Stimulated activated CD4-positive, alpha-beta T cell treated with anti-CD3 and anti-CD28 coated beads, TNF-alpha, amount 100 ng/mL, for 24 hours (primary cell): ENCODE results near the gene INS.
"Not testable (repeated sequence)": the region's sequence is repeated elsewhere in the genome, so short reads cannot be mapped to it uniquely, and the experiment has no call there.

Source experiments
- DNase-seq, 3 experiments: peaks; one replicate each; pipeline ENCODE4 v3.0.0-alpha.2; 2020; ENCODE audit warnings: low read depth in 3 of 3

INS gene

DNA sequence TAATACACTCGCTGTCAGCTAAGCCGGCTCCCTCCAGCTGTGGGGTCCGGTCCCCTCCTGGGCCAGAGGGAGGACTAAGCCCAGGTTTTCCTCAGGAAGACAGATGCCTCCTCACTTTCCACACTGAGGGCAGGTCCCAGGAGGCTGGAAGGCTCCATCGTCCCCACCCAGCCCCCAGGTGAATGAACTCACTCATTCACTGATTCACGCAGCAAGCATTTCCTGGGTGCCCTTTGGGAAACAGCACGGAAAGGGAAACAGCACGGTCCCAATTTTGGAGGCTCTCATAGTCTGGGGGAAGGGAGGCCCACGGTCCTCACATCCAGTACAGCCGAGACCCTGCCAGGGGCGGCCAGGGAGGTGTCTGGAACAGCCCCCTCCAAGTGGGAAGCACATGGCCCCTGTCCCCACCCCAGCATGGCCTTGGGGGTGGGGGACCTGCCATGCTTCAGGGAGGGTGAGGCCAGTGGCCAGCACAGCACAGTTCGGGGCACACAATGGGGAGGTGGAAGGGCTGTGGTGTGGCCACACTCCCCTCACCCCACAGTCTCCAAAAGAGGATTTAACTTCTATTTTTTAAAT lies 19.9 kb upstream of the INS start:
- no peak for DNase-seq

DNA sequence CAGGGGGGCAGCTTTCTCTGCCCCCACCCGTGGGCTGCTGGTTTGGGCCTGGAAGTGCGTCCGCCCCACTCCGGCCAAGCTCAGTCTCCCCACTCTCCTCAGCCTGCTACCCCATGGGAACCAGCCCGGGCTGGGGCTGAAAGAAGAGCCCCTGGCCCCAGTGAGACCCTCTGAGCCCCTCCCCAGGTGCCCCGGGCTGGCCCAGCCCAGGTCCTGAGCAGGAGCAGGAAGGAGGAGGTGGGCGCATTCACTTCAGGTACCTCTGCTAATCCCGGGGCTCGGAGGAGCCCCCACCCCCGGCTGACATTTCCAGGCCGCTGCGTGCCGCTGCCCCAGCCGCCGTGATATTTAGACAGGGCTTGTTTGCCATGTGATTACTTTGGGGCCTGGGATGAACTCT lies 19.3 kb upstream of the INS start:
- DNase-seq = no peak

DNA sequence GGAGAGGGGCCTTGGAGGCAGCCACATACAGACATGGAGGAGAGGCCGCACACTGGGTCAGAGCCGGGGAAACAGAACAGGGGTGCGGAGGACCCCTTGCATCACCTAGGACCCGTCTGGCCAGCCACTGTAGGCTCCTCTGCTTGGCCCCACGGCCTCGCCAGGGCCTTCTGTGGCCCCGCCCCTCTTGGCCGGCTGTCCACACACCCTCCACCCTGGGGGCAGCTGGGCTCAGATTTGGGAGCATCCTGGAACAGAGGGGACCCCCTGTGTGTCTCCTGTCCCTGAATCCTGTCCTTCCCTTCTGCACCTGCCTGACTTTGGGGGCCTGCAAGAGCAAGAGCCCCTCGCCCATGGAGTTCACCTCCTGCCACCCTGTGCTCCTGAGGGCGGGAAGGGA lies 18.5 kb upstream of the INS start:
- DNase-seq = no peak

DNA sequence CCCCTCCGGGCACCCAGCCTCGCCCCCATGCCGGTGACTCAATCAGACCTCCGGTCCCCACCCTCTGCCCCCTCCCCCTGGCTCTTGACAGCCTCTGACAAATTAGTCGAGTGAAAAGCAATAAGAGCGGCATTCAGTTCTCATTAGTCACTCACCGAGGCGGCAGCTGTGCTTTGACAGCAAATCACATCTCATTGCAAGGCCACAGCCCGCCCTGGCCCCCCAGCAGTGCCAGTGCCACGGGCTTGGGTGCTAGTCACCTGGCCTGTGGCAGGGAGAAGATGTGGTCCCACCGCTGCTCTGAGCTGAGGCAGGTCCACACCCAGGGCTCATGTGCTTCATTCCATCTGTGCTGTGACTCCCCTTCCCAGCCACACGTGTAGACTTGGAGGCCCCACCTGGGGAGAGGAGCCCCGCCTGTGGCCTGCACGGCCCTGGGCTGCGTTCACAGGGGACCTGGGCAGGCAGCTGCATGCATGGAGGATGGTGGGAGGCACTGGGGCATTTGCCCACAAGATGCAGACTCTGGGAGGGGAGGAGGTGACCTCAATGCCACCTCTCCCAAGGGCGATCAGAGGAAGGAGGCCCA lies 18.0 kb upstream of the INS start:
- DNase-seq = no peak

DNA sequence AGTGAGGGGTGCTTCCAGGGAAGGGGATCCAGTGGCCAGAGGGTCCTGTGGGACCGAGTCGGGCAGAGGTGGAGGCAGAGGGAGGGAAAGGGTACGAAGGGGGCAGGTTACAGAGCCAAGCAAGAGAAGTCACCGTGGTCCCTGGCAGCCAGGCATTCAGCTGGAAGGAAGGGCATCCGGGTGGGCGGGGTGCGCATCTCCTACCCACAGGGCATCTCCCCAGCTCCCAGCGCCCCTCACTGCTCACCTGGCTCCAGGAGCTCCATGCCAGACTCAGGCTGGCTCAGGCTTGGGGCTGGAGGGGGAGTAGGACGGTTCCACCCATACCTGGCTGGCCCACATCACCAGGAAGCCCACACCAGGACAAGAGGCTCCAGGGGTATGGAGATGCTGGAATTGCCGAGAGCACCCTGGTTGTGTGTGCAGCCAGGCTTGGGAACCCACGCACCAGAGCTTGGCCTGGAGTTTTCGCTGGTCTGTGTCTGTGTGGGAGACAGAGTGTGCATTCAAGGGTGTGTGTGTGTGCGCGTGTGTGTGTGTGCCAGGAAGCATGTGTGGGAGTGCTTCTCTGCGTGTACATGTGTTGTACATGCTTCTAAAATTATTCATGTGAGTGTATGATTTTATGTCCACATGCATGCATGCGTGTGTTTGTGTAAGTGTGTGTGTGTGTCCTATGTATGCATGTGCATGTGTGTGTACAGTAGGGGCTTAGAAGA lies 17.2 kb upstream of the INS start:
- DNase-seq = not testable (repeated sequence)

DNA sequence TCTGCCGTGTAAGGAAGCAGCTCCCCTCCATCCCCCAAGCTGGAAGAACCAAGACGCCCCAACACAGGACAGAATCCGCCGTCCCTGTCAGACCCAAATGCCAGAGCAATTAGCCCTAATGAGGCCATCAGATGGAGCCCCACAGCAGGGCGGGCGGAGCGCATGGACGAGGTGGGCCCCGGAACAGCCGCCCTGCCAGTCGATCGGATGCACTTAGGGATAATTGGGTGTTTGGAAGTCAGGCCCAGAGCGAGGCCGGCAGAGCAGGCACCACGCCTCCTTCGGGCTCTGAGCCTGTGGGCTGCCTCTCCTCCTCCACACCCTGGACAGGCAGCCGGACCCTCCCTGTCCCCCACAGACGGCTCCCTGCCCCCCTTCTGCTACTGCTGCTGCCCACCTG lies 16.1 kb upstream of the INS start:
- no peak for DNase-seq

DNA sequence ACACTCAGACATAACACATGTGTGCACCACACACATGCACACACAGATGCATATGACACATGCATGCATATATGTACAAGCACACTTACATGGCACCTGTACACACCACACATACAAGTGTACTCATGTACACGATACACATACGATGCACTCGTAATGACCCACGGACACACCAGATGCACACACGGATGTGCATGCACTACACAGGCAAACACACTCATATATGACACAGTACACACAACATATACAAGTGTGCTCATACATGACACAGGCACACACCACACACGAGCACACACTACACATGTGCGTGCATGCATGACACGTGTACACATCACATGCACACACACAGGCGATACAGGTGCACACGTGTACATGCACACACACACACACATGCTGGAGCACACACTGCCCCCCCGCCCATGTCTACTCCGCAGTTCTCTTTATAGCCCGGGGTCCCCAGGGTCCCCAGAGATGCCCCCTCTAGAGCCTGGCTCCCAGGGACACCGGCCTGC lies 15.4 kb upstream of the INS start:
- DNase-seq = no peak

DNA sequence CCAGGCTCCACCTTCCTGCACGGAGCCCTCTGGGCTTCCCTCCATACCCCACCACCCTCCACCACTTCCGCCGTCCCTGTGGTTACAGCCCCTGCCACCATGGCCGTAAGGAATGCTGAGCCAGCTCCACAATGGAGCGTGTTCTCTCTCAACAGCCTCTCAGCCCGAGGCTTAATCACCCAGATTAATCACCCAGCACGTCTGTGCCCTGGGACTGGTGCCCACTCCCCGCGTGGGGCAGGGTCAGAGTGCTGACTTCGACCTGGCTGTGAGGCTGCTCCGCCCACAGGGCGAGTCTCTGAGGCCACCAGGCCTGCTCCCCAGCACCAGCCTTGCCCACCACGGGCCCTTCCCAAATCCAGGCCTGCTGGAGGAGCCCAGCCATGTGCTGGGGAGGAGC lies 14.7 kb upstream of the INS start:
- no peak for DNase-seq

DNA sequence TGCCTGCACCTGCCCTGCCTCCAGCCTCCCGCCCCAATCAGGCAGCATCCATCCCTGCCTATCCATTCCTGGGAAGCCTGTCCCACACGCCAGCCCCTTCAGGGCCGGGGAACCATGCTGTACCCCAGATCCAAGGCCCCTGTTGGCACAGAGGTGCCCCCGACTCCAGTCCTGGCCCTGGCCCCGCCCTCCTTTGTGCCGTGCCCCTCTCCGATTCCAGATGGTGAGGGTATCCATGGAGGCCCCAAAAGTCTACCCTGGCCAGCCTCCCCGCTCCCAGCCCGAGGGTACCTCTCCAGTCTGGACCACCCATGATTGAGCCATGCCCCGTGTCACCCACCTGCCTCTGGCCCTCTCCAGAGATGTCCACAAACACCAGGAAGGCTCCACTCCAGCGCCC lies 13.4 kb upstream of the INS start:
- no peak for DNase-seq

DNA sequence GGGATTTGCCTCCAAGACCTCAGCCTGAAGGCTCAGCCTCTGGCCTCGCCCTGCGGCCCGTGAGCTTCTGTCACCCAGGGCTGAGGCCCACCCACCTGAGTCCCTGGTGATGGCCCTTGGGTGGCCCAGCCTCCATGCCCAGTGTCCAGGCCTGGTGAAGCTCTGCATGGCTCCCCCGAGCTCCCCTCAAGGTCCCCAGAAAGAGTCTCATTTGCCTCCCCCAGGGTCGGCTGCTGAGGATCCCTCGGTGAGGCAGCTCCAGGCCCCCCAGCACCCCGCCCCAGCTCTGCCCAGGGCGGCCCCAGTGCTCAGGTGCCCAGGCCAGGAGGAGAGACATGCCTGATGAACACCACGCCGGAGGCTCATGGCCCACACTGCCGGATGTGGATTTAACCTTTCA lies 12.8 kb upstream of the INS start:
- DNase-seq = no peak

DNA sequence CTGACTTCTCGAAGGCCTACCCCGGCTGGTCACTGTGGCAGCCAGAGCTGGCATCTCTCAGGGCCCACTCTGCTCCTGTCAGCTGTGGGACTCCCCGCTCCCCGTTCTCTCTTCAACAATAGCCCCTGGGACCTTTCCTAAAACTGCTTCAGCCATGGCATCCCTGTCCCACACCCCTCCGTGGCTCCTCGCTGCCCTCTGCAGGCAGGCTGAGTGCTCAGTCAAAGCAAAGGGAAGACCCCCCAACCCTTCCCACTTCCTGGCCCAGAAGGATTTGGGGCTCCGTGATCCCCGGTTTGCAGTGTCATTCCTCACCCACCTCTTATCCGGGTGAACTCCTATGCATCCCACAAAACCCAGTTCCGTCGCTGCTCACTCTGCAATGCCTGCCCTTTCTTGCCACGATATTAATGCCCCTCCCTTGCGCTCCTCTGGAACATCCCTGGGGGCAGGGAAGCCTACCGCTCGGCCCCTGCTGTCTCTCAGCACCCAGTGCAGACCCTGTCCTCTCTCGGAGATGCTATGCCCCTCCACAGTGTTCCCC lies 12.2 kb upstream of the INS start:
- peak in 1 of 3 experiments; percentile 12 for DNase-seq

DNA sequence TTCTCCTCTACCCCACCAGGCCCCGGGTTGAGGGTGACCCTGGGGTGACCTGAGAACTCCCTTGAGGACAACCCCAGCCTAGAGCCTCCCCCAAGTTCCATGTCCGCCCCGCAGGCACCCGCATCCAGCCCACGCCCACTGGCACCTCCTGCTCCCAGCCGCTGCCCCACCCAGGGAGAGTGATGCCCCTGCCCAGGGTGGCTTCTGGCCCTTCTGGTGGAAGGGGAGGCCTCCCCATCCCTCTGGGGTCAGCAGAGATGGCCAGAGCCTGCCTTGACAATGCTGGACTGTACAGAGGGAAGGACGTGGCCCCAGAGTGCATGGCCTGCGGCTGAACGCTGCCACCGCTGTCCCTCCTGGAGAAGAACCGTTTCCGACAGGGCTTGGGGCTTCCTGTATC lies 11.7 kb upstream of the INS start:
- no peak for DNase-seq

DNA sequence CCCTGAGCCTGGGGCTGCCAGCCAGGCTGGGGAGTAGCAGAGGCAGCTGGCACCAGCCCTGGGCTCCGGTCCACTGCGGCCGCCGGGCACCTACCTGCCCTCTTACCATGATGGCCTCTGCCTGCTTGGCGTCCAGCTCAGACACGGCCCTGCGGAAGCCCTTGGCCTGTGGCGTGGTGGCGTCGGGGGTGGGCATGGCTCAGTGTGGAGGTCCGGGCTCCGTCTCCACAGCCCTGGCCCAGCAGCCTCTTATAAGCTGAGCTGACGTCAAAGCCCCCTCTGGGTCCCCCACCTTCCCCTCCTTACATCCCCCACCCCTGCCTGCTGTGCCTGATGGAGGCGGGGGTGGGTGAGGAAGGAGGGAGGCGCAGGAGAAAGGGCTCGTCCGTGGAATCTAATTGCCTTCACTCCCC lies 10.6 kb upstream of the INS start, which contains the start of gene TH:
TH (minus strand) TSS at position 225 of the 413 bp plus-strand sequence; CDS start at position 196, 29 bp downstream.
- DNase-seq = no peak

DNA sequence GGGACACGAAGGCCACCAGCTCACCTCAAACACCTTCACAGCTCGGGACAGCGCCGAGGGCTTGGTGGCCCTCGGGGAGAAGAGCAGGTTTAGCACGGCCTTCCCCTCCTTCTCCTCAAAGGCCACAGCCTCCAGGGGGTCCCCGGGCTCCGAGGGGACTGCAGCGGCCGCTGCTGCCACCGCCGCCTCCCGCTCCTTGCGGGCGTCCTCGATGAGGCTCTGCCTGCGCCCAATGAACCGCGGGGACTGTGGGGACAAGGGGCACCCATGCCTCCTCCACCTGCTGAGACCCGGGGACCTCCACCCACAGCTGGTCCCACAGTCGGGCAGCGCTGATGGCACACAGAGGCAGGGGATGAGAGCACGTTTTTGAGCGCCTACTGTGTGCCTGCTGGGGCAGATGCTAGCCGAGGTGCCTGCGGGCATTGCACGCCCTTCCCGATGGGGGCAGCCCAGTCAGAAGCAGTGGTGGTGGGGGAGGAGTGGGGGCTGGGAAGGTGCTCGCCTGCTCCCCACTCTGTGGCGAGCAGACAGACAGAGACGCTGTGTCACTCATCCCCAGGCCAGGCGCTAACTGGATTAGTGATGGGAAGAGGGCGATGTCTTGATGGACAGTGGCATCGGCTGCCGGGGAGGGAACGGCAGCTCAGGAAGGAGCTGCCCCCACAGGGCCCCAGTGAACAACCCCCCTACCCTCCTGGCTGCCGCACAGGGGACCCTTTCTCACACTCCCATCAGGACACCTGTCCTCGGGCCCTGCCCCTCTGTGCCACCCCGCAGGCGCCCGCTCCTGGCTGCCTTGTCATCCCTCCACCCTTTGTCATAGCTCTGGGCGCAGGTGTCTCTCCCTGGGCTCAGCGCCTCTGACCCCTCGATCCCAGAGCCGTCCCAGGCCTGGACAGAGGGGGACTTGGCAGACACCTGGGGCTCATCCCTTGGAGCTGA lies 8.9 kb upstream of the INS start:
- DNase-seq = no peak

DNA sequence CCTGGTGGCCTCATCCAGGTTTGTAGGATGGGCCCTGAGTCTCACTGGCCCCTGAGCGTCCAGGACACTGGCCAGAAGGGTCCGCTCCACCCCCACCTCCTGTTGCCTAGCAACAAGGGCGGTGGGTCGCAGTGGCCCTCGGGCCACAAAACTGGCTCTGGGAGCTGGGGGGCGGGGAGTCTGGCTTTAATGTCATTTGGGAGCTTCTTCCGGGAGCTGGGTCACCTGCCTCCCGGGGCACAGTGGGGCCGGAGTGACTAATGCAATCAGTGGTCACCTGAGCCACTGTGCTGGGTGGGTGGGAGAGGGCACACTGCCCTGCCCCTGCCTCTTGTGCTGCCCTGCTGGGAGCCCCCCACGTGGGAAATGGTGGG lies 8.0 kb upstream of the INS start:
- DNase-seq = no peak

DNA sequence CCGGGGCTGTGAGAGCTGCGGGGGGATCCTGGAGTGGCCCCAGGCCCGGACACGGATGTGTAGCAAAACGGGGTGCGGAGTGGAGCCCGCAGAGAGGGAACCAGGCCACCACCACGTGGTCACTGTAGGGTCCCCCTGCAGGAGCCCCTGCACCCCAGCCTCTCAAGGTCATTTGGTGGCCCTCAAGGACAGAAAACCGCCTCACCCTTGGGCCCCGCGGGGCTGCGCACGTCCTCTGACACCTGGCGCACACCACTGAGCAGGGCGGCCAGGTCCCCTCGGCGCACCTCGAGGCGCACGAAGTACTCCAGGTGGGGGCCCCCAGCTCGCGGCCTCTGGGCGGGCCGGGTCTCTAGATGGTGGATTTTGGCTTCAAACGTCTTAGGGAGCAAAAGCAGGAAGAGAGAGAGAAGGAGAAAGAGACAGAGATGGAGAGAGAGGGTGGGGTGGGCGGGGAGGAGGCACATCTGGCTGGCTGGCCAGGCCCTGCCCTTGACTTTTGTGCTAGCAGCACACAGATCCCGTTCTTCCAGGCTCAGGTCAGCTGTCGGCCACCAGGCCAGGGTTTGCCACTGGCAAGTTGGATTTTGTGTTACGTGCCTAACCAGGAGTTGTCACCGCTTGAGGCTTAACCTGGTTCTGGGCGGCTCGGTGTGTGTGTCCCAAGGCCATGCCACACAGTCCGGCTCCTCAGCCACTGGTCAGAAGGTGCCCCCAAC lies 7.4 kb upstream of the INS start:
- no peak for DNase-seq

DNA sequence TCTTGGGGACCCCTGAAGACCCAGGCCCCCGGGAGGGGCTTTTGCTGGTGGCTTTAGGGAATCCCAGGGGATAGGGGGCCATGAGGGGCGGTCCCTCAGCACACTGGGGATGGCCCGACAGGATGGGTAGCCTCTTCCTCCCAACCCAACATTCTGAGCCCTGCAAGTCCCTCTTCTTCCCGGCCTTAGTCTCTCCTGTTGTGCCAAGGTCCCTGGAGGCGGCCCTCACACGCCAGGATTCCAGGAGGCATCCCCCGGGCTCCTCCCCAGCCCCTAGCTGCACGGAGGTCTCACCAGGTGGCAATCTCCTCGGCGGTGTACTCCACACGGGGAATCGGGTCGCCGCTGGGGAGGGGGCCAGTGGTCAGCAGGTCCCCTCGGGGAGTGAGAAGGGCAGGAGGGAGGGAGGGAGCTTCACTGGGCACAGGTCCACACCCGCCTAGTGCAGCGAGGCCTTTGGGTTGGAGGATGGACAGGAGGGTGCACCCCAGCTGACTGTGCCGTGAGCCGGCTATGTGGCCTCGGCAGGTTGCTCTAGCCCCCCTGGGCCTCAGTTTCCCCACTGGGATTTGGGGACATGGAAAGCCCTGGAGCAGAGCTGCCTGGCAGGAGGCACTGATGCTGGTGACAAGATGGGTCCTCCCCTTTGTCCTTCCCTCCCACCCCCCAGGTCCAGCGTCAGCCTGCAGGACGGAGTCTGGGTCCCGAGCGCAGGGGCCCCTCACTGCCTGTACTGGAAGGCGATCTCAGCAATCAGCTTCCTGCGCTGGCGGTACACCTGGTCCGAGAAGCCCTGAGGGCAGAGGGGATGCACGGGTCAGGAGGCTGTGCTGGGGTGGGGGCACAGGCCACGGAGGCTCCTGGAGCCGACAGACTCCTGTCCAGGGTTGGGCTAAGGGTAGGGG lies 6.4 kb upstream of the INS start:
- DNase-seq = no peak

DNA sequence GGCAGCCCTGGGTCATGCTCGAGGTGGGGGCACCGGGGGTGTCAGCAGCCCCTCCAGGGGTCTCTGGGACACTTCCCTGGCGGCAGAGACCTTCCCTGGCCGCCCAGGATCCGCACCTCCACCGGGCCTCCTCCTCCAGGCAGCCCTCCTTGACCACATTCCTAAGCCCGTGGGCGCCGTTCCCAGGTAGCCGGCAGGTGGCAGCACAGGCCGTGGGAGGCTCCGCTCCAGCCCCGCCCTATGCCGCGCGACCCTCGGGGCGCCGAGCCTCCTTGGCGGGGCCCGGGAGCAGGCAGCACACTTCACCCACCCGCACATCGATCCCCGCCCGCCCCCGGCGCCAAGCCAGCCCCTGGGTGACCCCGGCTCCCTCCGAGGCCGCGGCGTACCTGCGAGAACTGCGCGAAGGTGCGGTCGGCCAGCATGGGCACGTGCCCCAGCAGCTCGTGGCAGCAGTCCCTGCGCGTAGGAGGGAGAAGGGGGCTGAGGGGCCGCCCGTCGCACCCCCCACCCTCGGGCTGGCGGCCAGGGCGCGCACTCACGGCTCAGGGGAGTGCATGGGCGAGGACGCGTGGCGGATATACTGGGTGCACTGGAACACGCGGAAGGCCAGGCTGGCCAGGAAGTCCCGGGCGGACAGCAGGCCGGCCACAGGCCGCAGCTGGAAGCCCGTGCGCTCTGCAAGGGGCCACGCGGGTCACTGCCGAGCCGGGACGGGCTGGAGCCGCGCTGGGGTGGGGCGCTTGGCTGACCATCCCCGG lies 5.3 kb upstream of the INS start:
- DNase-seq = peak; percentile 10 to 51 (median 22)

DNA sequence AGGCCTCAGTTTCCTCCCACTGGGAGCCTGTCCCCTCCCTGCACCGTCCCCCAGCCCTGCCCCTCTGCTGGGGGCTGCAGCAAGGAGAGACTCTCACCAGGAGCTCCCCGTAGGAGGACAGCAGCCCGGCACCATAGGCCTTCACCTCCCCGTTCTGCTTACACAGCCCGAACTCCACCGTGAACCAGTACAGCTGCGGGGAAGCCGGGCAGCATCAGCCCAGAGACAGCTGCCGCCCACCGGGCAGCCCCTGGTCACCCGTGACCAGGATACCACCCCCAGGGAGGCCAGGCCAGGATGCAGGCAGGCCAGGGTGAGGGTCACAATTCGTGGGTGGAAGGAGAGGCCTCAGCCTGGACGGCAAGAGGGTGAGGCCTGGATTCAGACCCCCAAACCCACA lies 4.6 kb upstream of the INS start:
- no peak for DNase-seq
